NB4 (cell line): ENCODE results near the gene ARHGAP27.

Source experiments
- POLR2A ChIP-seq: IDR thresholded peaks from 2 replicates; pipeline ENCODE4 v1.6.1; 2011; ENCODE audit warnings: mild to moderate bottlenecking; ENCODE audit not compliant: insufficient read length; ENCODE audit errors: extremely low read depth
- TF ChIP-seq, protein P1 (sequence below): IDR thresholded peaks from one replicate; pipeline ENCODE4 v1.5.1; 2012; ENCODE audit warnings: low read depth, low read length
- TF ChIP-seq, protein P2 (sequence below): IDR thresholded peaks from 2 replicates; pipeline ENCODE4 v1.6.1; 2011; ENCODE audit warnings: low read depth, low read length

DNA sequence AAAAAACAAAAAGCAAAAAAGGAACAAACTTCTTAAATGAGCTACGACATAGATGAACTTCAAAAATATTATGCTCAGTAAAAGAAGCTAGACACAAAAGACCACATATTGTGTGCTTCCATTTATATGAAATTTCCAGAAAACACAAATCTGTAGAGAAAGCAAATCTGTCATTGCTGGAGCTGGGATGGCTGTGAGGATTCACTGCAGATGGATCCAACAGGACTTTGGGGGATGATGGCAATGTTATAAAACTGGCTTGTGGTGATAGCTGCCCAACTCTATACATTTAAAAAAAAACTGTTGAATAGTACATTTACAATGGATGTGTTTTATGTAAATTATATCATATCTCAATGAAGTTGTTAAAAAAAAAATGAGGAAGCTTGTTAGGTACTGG, 63.2 kb downstream of the ARHGAP27 start:
- TF ChIP-seq, protein P1, sequence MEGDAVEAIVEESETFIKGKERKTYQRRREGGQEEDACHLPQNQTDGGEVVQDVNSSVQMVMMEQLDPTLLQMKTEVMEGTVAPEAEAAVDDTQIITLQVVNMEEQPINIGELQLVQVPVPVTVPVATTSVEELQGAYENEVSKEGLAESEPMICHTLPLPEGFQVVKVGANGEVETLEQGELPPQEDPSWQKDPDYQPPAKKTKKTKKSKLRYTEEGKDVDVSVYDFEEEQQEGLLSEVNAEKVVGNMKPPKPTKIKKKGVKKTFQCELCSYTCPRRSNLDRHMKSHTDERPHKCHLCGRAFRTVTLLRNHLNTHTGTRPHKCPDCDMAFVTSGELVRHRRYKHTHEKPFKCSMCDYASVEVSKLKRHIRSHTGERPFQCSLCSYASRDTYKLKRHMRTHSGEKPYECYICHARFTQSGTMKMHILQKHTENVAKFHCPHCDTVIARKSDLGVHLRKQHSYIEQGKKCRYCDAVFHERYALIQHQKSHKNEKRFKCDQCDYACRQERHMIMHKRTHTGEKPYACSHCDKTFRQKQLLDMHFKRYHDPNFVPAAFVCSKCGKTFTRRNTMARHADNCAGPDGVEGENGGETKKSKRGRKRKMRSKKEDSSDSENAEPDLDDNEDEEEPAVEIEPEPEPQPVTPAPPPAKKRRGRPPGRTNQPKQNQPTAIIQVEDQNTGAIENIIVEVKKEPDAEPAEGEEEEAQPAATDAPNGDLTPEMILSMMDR, result no peak
- no peak for TF ChIP-seq POLR2A
- TF ChIP-seq, protein P2, sequence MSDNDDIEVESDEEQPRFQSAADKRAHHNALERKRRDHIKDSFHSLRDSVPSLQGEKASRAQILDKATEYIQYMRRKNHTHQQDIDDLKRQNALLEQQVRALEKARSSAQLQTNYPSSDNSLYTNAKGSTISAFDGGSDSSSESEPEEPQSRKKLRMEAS, result no peak
